SHP77 (cell line): Measurements from ENCODE around the gene CFAP54.
A peak's percentile ranks its signal among the peaks of the same experiment; 100 is the strongest.

Experiments
- DNase-seq, 2 experiments: peaks; one replicate each; lab custom pipeline; 2025; lab: John Stamatoyannopoulos, UW

The CFAP54 gene

DNA sequence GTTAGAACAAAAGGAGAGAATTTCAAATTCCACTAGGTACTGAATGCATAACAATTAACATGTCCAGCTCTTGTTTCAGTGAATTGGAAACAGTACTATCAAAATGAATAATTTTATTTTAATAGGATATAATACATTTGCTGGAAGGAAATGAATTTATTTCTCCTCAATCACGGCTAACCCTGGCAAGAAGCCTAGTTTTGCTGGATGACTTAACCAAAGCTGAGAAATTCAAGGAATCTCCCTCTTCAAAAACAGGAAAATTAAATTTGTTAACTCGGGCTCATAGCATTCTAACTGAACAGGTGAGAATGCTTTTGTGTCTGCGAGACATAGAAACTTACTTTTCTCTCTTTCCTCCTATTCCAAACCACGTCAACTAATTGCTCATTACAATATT is 254.2 kb downstream of the CFAP54 start:
- DNase-seq: no peak

DNA sequence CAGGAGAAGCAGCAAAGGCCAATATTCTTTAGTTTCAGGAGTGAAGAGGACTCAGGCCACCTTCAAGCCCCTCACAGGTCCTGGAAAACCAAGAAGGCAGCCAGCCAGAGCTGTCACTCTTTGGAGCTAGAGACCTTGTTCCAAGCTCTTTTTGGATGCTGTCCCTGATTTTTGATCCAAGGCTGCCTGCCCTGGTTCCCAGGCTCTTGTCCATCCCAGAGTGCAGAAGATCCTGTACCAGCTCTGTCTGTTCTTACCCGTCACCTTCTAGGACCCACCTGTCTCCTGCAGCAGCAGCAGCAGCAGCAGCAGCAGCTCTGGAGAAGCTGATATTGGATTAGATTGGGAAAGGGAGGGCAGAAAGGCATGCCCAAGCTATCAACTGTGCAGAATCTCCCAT is 260.6 kb downstream of the CFAP54 start:
- DNase-seq: no peak

DNA sequence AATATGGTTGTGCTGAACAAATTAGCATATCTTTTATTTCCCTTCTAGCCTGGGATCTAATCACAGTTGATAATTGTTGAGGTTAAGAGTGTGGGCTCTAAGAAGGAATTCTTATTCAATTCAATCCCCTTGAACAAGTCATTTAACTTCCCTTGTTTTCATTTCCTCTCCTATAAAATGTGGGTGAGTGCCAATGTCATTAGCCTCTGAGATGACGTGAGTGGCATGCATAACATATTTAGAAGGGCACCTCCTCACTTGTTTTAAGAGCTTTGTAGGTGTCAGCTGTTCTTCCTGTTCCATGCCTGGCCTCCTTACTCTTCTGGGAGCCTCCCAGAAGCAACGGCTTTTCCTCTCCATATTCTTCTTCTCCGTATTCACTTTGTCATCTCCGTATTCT is 262.2 kb downstream of the CFAP54 start:
- no peak for DNase-seq

DNA sequence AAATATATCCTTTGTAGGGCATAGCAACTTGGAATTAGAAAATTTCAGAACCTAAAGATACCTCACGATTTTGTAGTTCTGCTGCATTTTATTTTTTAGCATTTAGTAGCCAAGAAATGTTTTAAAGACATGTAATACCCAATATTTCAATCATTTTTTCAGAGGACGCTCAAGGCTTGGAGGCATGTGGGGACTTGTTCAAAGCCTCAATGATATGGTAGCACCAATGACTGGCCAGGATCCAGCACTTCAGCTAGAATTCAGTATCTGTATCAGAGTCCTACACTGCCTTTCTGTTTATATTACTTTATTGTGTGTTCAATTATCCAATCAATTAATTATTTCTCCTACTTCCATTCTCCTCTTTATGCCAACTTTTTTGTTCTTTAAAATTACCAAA is 262.8 kb downstream of the CFAP54 start:
- no peak for DNase-seq

DNA sequence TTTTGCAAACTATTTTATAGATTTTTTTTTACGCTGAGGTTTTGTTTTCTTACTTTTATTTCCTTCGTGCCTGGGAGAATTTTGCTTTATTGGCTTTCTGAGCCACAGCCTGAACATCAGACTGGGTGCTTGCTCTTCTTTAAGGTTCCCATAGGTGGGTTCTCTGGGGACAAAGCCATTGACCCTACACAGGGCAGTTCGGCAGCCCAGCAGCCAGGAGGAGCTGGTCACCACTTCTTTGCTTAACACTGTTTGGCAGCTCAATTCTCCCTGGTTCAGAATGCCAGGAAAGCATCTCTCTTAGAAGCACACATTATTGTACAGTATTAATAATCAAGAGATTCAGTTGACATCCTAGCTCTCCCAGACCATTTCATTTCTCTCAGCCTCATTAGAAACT is 276.9 kb downstream of the CFAP54 start:
- no peak for DNase-seq

DNA sequence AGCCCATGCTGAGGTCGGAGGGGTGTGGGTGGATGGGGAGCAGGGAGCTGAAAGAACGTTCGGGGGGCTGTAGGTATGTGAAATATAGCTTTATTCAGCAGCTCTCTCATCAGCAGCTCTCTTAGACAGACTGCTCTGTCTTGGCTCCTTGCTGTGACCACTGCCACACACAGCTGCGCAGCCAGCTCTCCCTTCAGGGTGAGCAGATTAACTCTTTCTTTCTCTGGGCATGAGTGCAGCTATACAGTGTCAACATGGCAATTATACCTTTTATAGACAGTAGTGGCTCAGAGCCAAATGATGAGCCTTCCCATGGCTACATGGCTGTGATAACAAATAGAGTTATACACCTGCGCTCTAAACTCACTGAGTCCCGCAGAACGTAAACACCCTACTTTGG is 280.0 kb downstream of the CFAP54 start:
- peak; percentile 92 to 94 for DNase-seq

DNA sequence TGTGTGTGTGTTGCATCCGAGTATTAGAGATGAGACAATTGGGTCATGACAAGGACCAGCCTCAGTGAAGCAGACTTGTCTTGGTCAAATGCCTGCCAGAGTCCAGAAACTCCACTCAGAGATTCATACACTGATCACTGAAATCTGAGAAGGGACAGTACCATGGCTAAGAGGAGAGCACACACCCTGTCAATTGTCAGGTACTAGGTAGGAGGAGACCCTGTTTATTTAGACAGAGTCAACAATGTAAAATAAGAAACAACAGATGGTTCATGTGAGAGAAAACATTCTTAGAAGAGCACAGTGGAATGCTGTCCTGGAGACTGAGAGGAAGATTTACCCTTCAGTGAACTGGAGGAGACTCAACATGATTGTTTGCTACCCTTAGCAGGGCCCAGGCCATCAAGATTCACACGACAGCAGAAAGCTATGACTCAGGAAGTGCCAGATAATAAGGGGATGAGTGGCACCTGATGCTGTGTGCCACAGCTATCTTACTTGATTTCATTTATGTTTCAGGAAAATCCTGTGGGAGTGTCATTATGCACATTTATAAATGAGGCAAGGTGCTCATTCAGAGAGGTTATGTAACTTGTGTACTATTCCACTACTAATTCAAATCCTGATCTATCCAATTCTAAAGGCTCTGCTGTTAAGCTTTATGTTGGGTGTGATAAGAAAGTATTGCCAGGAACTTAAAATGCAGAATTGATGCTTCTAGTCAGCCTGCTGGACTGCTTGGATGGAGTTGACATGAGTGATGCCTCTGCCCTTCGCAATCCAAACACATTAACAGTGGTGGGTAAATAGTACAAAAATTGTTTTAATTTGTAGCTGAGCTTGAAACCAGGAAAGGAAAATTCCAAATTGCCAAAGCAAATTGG is 281.1 kb downstream of the CFAP54 start:
- DNase-seq: peak; percentile 76 to 81

DNA sequence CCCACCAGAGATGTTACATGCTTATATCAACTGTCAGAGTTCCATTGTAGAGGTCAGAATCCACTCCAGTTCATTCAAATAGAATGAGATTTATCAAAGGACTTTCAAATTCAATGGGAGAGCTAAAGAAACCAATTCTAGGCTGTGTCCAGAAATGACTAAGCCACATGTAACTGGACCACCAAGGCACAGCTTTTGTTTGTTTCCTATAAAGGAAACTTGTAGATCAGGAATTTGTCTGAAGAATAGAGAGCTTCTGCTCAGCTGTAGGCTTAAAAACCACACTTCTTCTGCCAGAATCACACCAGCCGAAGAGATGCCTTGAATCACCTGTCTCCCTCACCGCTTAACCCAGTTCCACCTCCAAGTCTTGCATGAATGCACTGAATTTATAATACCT is 283.7 kb downstream of the CFAP54 start:
- no peak for DNase-seq

DNA sequence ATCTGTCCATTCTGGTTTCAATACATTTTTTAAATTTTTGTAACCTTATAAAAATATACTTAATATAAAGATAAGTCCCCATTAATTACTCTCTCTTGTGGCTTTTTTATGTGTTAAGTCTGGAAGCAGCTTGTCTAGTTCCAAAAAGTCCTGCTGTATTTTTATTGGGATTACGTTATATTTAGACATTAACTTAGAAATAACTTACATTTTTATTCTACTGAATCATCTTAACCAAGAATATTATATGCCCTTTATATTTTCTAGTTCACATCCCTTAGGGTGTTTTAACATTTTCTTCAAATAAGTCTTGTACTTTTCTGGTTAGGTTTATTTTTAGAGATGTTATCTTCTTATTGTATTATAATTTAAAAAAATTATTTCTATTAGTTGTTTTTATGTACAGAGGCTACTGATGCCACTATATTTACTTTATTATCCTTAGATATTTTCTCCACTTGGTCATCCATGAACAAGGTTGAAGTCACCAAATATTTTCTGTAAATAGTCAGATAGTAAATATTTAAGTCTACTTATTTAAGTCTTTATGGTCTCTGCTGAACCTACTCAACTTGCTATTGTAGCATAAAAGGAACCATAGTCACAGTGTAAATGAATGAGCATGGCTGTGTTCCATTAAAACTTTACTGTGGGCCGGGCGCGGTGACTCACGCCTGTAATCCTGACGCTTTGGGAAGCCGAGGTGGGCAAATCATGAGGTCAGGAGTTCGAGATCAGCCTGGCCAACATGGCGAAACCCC is 285.3 kb downstream of the CFAP54 start:
- DNase-seq: no peak

DNA sequence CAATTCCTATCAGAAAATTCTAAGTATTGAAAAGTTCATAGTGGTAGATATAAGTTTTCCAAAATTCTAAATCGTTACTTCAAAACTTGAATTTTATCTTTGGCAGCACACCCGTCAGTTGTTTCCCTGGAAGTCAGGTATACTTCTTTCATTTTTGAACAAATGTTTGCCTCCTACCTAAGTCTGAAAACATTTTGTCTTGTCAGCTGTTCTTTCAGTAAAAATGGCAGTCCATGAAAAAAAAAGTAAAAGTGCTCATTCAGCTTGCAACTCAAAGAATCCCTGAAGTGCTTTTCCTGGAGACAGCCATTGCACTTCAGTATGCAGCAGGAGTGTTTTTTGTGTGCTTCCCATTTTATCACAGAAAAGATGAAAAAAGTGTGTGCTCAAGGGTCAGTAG is 287.5 kb downstream of the CFAP54 start:
- DNase-seq: no peak

DNA sequence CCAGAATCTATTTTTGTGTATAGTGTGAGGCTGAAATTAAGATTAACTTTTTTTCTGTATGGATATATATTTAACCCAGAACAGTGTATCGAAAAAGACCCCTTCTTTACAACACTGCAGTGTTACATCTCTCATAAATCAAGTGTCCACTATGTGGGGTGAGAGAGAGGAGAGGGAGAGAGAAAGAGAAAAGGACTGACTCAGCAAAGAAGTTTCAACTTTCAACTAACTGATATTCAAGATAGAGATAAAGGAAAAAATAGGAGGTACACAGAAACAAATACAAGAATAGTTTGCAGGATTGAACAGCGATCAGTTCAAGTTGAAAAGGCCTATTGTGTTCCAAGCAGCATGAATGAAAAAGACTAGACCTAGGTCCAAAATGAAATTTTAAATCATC is 291.0 kb downstream of the CFAP54 start:
- DNase-seq: no peak

DNA sequence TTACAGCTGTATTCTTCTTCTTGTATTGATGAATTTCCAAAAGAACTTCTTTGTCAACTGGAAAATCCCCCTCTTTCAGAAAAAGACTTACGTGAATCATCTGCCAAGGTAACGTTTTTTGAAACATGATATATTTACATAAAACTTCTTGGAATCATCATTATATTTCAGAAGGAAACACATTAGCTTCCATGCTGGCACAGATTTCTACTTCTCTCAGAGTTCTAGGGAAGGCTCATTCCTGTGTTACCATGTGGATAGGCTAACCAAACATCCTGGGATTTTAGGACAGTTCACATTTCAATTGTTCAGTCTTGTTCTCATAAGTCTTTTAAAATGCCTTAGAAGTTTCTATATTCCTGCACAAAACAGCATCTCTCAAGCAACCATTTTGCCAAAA is 297.4 kb downstream of the CFAP54 start:
- no peak for DNase-seq

DNA sequence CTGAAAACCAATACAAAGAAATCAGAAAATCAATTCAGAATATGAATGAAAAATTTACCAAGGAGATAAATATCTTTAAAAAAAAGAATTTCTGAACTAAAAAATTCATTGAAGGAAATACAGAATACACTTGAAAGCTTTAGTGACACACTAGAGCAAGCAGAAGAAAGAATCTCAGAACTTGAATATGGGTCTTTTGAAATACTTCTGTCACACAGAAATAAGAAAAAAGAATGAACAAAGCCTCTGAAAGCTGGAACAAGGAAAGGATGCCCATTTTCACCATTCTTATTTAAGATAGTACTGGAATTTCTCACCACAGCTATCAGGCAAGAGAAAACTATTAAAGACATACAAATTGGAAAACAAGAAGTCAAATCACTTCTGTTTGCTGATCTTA is 314.6 kb downstream of the CFAP54 start:
- DNase-seq: no peak

DNA sequence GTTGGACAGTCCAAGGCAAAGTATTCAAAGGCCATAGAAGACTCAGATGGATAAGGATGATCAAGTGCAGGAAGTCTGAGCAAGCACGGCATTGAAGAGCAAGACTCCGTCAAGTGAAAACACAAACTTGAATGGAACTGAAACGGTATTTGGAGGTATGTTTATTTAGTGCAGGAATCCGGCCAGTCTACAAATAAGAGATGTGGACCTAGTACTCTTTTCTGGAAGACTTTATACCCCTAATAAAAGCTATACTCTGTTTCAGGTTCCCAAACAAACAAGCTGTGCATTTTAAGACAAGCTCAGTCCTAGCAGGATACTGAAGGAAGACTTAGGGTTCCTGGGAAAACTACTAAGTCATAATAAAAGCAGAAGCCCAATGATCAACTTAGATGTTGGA is 316.9 kb downstream of the CFAP54 start:
- no peak for DNase-seq

DNA sequence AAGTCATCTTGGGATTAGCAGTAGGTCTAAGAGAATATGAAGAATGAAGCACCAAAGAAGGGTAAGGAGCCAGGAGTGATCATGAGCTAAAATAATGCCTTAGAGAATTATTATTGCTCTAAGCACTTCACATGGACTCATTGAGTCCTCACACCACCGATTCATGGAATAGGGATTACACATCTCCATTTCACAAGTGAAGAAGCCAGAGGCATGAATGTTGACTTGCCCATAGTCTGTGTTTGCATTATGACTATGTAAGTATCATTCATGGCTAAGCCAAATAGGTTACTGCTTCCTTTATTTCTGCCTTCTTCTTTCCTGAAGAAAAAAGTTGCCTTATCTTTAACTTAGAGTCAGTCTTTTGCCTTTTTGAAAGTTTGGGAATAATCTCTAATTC is 318.4 kb downstream of the CFAP54 start:
- no peak for DNase-seq

DNA sequence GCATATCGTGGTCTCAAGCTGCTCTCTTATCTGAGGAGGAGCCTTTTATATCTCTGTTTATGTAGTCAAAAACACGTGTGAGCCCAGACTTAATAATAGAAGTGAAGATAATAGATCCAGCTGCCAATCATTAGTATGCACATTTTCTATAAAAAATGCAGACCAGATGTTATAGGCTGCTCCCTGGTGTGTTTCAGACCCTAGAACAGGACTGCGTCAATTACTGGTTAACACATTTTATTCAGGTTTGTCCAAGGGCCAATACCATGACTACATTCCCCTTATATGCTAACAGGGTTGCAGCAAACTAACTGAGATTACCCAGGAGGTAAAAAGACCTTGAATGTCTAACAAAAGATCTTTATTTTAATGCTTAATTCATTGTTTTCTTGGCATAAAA is 319.2 kb downstream of the CFAP54 start:
- DNase-seq: no peak

DNA sequence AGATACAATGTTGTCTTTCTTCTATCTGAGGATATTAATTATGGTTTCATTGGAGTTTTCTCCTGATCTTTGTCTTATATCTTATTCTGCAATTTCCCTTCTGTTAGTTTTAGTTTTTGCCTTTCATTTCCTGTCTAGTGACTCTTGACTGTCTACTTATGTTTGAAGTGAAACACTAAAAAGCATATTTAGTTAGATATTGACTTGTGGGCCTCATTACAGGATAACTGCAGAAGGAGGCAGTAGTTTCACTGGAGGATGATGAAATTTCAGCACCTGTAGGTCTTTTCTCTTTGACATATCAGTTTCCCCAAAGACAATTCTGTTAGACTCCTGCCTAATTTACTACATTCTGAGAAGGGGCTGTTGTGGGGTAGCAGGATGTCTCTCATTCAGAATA is 320.1 kb downstream of the CFAP54 start:
- DNase-seq: no peak

DNA sequence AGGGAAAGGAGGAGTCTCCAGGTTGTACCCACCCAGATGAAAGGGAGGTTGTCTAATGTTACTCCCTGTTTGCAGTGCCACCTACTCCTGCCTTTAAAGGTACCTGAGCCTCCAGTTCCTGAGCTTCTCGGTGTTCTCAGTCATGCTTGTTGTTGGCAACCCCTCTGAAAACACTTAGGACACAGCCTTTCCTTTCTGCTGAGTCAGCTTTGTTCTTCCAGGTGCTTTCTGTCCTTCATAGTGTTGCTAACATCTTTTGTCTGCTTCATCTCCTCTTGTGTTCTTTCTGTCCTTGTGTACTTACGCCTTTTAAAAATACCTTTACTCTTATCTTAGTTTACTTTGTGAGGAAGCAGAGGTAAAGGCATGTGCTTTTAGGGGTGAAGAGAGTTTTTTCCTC is 320.7 kb downstream of the CFAP54 start:
- no peak for DNase-seq

DNA sequence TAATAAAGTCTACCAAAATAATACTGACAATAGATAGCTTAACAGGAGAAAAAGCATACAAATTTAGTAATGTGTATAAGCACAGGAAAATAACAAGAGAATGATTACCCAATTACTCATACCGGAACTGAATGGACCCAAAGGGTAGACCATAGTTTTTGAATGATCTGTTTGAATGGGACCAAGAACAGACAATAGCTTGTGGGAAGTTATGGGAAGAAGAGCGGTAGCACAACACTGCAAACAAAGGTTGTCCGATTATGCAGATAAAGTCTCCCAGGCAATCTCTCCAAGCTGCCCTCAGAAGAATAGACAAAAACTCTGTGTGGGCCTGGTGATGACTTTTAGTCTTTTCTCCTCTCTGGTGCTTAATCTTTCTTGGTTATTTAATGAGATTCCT is 321.1 kb downstream of the CFAP54 start:
- no peak for DNase-seq

DNA sequence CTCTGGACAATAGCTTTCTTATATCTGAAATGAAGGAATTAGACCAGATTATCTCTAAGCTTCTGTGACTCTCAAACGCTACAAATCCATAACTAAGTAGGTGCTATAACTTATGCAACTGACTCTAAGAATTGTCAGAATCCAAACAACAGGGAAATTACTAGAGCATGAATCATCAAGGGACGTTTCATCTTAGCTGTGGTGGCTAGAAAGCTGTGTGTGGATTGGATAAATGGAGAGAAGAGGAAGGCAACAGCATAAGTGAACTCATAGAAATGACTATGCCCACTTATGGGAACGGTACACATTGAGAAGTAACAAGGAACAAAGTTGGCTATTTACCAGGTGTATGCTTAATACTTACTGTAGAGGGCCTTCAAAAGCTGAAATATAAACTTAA is 321.7 kb downstream of the CFAP54 start:
- DNase-seq: no peak

DNA sequence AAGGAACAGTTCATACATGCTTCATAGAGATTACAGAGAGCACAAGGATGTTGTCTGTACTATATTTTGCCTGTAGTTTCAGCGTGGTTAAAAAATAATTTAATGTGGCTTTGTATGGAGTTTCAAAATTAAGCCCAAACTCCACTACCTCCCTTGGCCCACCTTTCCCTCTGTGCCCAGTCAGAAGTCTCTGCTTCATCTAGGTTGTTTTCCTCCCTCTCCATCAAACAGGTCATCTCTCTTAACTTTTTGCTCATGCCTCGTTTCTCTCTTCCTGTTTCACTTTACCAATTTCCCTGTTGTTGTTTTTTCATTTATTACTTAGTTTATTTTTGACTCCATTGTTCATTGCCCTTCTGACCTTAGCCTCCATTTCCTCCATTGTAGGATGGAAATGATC is 322.8 kb downstream of the CFAP54 start:
- DNase-seq: no peak

DNA sequence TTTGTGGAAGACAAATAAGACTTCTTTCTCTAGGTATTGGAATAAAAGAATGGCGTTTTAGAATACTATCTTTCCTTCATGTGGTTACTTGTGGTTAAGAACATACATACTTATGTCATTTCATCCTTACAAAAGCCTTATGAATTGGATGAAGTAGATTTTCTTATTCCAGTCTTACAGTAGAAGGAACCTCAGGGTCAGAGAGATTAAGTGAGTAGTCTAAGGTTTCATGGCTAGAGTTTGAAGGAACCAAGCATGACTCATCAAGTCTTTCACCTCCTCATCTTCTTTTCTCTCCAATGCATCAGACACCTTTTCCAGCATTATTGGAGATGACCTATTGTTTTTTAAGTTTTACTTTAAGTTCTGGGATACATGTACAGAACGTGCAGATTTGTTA is 324.8 kb downstream of the CFAP54 start:
- DNase-seq: no peak

DNA sequence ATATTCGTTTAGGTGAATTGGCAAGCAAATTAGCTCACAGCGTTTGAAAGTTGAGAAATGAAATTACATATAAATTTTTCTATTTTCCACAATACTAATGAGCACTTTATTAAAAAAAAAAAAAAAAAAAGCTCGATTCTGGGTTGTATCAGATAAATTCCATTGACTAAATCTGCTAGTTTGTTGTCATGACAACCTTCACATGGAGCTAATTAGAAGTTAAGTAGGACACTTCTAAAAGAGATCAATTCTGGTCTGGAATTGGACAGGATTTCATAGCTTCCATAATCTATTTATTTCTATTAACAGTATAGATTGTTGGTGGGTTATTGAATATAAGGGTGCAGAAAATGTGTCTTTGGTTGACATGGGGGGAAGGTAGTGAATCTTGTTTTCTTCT is 332.2 kb downstream of the CFAP54 start:
- DNase-seq: no peak

DNA sequence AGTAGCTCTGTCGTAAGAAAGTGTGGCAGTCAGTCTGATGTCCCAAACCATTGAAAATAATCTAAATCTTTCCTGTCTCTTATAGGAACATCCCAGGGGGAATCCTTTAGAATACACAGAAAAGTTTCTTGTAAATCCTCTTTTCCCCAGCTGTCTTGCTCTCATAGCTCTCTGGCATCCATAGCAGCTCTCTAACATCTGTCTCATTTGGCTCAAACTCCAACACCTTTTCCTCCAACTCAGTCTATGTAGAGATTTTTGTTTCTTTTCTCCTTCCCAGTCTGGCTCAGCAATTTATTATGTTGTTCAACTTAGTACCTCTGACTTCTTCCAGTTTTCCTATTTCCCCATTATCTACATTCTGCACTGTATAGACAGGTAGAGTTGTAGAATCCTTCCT is 333.3 kb downstream of the CFAP54 start:
- no peak for DNase-seq
